Kidney glomerular epithelial cell (primary cell): Measurements from ENCODE around the gene NBPF1.
"Not testable (repeated sequence)": the region's sequence is repeated elsewhere in the genome, so short reads cannot be mapped to it uniquely, and the experiment has no call there.

Experiments used
- DNase-seq: peaks from one replicate; lab custom pipeline; 2025; lab: John Stamatoyannopoulos, UW

NBPF1 gene

DNA sequence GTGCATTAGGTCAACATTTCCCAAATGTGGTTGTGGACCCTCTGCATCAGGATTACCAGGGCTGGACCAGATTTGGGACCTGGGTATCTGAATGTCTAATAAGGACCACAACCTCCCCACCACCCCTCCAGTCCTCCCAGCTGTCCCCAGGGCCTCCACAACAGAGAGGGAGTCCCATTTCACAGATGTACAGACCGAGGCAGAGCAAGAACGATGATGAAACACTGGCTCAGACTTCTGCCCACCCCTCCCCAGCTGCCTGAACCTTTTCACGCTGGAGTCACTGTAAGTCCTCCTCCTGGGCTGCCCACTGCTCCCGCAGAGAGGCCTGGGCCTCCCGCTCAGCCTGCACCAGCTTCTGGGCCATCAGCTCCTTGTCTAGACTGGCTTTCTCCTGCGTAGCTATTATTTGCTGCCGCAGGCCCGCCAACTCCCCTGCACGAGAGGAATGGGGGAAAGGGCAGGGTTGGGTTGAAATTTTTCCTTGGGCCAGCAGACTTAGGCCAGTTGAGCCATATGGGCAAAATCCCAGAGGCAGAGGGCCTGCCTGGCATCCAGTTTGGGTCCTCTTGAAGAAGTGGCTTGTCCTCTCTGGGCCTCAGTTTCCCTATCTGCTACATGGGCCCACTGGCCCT lies 8.4 kb upstream of the NBPF1 start:
- DNase-seq = not testable (repeated sequence)

GRCh38 chr1:16621300-16621658 lies 7.9 kb upstream of the NBPF1 start:
- no peak for DNase-seq

- DNase-seq = not testable (repeated sequence)
Measured at GRCh38 chr1:16619803-16620501, 6.6 kb upstream of the NBPF1 start.

- no peak for DNase-seq
Measured at GRCh38 chr1:16618719-16619118, 5.4 kb upstream of the NBPF1 start.

- DNase-seq = no peak
Measured at GRCh38 chr1:16617778-16618580, 4.6 kb upstream of the NBPF1 start.

DNA sequence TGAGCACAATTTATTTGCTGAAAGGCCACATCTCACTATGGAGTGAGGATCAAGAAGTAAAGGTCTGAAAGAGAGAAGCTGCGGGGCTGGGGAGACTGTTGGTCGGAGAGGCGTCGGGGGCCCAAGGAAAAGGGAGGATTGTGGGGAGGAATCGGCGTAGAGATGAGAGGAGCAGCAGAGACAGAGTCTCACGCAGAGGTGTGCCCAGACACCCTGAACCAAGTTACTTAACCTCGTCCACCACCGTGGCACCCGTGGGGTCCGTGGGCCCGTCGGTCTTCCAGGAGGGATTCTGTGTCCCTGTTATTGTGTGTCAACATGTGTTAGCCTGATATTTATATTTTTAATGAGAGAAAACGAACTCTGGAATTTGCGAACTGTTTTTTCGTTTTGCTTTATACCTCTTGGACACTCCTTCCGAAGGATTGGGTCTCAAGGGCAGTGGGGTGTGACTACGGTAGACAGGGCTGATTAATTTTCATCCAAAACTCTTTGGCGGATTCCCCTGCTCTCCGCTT lies 3.8 kb upstream of the NBPF1 start:
- DNase-seq = no peak

GRCh38 chr1:16615253-16616252 lies 2.2 kb upstream of the NBPF1 start:
- no peak for DNase-seq

GRCh38 chr1:16614361-16615252 lies 1.2 kb upstream of the NBPF1 start:
- DNase-seq = no peak

DNA sequence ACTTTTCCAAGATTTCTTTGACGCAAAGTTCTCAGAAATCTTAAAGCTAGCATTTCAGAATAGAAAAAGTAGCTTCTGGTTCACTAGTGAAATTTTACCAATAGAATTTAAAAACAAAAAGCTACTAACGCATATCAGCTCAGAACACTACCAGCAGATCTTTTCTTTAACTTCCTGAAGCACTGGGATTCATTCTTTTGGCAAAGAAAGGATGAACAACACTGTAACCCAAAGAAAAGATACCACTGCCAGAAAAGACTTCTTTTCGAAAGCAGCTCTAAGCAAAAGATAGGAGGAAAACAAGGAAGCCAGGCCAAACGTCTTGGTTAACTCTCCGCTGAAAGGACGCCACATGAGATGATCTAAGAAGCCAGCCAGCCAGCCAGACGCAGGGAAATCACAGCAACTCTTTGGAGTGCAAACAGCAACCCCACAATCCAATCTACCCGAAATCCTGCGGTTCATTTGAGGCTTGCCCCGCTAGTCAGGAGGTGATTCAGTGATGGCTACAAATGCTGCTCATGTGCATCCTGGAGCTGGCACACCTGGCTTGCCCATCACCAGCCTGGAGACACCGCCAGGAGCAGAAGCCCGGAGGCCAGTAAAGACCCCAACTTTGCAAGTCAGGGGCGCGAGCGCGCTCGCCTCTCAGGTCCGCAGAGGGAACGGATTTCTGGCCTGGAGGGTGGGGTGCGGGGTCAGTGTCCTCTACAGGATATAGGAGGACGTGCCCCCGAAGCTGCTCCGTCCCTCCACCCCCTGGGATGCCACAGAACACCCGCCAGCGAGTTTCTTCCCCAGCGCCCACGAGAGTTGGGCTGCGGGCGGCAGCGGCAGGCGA lies 812 bp downstream of the NBPF1 start:
- DNase-seq = peak; percentile 88

- not testable (repeated sequence) for DNase-seq
Measured at GRCh38 chr1:16611981-16612331, 1.4 kb downstream of the NBPF1 start.

GRCh38 chr1:16611164-16611563 lies 2.2 kb downstream of the NBPF1 start:
- DNase-seq = not testable (repeated sequence)

DNA sequence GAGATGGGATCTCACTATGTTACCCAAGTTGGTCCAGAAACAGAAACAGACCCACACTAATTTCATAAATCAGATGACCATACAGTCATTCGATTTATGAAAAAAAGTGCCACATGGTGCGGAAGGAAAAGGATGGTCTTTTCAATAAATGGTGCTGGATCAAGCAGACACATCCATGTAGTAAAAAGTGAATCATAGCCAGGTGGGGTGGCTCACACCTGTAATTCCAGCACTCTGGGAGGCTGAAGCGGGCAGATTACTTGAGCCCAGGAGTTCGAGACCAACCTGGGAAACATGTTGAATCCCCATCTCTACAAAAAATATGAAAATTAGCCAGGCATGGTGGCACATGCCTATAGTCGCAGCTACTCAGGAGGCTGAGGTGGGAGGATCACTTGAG lies 2.8 kb downstream of the NBPF1 start:
- not testable (repeated sequence) for DNase-seq

- not testable (repeated sequence) for DNase-seq
Measured at GRCh38 chr1:16609761-16610160, 3.6 kb downstream of the NBPF1 start.

DNA sequence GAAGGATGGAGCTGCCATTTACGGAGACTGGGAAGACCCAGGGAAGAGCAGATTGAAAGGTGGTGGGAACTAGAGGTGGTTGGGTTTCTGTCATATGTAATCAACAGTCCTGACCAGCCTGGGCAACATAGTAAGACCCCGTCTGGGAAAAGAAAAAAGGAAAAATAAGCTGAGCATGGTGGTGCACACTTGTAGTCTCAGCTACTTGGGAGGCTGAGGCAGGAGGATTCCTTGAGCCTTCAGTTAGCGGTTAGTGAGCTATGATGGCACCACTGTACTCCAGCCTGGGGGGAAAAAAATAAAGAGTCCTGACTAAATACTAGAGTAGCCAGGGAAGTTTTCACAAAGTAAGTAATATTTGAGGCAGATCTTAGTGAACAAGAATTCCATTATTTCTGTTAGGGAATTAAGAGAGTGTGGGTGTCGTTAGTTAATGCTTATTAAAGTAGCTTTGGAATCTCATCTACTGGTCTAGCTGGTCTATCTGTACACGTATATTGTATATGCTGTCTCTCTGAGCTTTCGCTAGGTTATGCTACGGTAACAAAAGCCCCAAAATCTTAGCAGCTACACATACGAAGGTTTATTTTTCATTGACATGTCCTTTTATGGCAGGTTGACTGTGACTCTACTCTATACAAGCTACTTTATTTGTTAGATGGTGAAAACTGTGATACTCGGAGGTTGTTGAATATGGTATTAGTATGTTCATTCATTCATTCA lies 4.4 kb downstream of the NBPF1 start:
- DNase-seq = no peak

DNA sequence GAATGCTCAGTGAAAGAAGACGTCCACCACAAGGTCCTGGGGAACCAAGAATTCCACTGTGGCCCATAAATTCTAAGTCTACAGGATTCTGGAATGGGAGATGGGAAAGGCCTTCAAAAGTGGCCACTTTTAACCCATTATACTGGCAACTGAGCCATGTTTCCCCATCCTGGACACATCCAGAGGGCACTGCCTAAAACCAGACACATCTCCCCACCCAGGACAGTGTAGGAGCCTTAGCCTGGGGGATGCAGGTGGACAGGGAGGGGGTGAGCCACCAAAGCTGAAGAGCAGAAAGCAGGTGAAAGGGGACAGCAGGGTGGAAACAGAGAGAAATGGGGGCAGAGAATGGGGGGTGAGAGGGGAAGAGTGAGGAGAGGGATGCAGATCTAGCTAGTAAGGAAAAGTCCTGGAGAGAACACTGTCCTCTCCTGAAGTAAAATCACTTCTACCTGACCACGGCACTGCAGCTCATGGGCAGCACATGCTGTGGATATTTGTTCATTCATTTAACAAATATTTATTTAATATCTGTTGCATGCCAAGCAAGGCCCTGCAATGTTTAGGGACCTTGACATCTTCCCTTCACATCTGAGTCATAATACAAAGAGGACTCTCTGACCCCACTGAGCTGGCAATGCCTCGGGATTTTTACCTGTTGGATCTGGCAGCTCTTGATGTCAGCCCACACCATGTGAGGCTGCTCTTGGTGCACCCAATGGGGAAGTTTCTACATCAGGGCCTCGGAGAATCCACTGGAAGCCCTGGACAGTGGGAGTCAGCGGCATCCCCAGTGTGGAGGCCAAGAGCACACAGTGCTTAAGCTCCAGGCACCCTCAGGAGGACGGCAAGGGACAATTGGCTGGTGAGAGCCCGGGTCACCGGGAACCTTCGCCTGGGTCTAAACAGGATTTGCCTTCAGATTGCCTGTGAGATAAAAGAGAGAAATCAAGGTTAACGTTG lies 5.2 kb downstream of the NBPF1 start:
- DNase-seq = not testable (repeated sequence)

GRCh38 chr1:16607433-16607851 lies 5.9 kb downstream of the NBPF1 start:
- no peak for DNase-seq

GRCh38 chr1:16606666-16607432 lies 6.5 kb downstream of the NBPF1 start:
- not testable (repeated sequence) for DNase-seq
